ENCODE data around the gene MYB.

DNA sequence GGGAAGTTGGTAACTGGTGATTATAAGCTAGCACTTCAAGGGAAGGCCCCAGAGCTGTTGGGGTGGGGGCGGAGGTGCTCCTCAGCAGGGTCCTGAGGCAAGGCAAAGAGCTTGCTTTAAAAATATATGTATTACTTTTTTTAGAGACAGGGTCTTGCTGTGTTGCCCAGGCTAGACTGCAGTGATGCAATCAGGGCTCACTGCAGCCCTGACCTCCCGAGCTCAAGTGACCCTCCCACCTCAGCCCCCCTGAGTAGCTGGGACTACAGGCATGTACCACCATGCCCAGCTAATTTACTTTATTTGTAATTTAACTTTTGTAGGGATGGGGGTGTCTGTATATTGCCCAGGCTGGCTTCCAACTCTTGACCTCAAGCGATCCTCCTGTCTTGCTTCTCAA, 87.2 kb downstream of the MYB start:
- TF ChIP-seq, protein P1, sequence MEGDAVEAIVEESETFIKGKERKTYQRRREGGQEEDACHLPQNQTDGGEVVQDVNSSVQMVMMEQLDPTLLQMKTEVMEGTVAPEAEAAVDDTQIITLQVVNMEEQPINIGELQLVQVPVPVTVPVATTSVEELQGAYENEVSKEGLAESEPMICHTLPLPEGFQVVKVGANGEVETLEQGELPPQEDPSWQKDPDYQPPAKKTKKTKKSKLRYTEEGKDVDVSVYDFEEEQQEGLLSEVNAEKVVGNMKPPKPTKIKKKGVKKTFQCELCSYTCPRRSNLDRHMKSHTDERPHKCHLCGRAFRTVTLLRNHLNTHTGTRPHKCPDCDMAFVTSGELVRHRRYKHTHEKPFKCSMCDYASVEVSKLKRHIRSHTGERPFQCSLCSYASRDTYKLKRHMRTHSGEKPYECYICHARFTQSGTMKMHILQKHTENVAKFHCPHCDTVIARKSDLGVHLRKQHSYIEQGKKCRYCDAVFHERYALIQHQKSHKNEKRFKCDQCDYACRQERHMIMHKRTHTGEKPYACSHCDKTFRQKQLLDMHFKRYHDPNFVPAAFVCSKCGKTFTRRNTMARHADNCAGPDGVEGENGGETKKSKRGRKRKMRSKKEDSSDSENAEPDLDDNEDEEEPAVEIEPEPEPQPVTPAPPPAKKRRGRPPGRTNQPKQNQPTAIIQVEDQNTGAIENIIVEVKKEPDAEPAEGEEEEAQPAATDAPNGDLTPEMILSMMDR (IDR thresholded peaks at IDR 0.05), result no peak
- no peak for TF ChIP-seq POLR2A (IDR thresholded peaks at IDR 0.05)

Measured in esophagus squamous epithelium (tissue), 4 donors.